ENCODE data around the gene FRS2.

The FRS2 gene

GRCh38 chr12:69527506-69528272 is 57.5 kb downstream of the FRS2 start:
- DNase-seq (ENCODE audit: low spot score), result no peak

DNA sequence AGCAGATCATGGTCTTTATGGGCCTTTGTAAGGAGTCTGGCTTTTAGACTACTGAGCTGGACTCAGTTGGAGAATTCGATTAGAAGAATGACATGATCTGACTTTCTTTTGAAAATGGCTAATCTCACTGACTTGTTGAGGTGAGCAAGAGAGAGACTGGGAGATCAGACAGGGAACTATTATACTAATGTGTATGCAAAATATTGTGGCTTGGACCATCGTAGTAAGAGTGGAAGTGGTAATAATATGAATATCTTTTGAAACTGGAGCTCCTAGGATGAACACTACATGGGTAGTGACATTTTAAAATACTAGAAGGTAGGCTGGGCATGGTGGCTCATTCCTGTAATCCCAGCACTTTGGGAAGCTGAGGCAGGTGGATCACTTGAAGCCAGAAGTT is 58.8 kb downstream of the FRS2 start:
- DNase-seq (ENCODE audit: low spot score), result no peak

DNA sequence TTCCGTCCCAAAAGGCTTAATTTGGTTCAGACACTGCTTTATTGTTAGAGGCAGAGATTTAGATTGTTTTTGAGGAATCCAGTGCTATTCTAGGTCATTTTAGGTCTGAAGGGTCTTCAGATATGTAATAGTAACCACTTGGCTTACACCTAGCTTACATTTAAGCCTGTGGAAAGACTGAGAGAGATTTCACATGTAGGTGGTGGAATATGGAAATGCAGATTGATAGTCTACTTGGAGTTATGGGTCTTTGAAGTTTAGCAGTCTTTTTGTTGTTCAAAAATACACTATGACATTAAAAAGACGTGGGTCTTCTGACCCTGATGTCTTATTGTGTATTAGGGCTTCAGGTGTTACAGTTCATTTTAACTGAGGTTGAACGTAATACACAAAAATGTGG is 63.7 kb downstream of the FRS2 start:
- no peak for DNase-seq (ENCODE audit: low spot score)

DNA sequence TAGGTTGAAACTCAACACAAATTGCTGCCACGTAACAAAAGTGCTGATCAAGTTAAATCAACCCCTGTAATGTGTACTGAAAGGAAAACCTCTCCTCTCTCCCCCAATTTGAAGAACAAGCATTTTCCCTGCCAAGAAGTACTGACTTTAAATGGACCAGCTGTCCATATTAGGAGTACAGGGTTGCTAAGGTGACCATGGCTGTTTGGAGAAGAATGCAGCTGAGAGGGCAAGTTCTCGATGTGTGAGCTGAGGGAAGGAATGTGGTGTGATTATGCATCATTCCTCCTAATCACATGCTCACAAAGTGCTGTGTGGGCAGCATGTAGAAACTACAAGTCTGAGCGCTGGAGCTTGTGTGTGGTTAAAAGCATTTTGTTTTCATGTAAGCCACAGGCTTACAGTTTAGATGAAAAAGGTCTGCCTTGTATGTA is 64.2 kb downstream of the FRS2 start:
- no peak for DNase-seq (ENCODE audit: low spot score)

GRCh38 chr12:69540987-69541386 is 70.8 kb downstream of the FRS2 start:
- DNase-seq (ENCODE audit: low spot score), result no peak

DNA sequence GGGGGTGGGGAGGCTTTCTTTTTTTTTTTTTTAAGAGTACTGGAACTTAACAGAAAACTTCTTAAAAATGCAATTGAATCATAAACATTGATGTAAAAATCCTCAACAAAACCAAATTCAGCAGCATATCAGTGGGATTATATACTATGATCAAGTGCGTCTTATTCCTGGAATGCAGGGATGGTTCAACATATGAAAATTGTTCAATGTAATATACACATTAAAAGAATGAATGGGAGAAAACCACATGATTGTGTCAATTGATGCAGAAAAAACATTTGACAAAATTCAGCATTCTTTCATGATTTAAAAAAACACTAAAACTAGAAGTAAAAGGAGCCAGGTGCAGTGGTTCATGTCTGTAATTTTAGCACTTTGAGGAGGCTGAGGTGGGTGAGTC is 73.9 kb downstream of the FRS2 start:
- DNase-seq (ENCODE audit: low spot score), result no peak

DNA sequence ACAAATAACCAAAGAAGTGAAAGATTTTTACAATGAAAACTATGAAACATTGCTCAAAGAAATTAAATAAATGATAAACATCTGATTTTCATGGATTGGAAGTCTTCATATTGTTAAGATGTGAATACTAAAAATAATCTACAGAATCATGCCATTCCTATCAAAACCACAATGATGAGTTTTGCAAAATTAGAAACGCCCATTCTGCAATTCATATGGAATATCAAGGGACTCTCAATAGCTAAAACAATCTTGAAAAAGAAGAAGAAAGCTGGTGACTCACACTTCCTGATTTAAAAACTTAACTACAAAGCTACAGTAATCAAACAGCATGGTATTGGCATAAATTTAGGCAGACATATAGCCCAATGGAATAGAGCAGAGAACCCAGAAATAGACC is 74.9 kb downstream of the FRS2 start:
- no peak for DNase-seq (ENCODE audit: low spot score)

- no peak for DNase-seq (ENCODE audit: low spot score)
Observed at GRCh38 chr12:69546693-69547438, 76.7 kb downstream of the FRS2 start.

DNA sequence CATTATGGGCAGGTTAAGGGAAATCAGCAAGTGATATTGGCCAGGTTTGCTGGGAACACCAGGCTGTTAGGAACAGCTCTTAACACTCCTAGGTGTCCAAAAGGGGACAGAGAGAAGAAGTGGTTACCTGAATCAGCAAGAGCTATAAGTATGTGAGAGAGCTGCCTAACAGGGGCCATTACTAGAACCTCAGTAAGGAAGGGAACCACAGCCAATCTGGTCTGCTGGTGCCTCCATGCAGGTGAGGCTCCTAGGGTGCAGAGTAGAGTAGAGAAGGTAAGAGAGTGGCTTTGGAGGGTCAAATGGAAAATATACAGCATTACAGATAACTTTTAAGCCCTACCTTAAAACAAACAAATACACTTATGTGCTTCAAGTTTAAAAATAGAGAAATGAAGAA is 78.5 kb downstream of the FRS2 start:
- no peak for DNase-seq (ENCODE audit: low spot score)

DNA sequence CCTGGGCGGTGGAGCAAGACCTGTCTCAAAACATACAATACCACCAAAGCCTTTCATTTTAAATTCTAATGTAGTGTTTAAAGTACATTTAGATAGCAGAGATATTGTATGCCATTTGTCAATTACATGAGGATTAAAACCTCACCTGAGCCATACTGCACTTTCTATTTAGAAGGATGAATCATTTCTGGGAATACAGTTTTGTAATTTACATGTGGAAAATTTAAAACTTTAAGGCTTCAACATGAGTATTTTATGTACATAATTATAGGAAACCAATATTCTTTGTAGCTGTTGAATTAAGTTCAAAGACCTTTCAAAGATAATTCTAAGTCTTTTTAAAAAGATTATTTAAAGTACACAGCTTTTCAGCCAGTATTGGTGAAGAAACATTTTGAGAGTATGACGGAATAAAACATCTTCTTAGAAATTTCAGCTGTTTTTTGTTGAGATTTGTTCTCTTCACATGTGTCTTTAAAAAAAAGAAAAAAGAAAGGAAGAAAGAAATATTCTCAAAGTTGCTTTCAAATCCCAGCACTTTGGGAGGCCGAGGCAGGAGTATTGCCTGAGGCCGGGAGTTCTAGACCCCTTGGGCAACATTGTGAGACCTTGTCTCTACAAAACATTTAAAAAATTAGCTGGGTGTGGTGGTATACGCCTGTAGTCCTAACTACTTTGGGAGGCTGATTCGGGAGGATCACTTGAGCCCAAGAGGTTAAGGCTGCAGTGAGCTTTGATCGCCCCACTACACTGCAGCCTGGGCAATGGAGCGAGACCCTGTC is 80.6 kb downstream of the FRS2 start:
- no peak for DNase-seq (ENCODE audit: low spot score)

DNA sequence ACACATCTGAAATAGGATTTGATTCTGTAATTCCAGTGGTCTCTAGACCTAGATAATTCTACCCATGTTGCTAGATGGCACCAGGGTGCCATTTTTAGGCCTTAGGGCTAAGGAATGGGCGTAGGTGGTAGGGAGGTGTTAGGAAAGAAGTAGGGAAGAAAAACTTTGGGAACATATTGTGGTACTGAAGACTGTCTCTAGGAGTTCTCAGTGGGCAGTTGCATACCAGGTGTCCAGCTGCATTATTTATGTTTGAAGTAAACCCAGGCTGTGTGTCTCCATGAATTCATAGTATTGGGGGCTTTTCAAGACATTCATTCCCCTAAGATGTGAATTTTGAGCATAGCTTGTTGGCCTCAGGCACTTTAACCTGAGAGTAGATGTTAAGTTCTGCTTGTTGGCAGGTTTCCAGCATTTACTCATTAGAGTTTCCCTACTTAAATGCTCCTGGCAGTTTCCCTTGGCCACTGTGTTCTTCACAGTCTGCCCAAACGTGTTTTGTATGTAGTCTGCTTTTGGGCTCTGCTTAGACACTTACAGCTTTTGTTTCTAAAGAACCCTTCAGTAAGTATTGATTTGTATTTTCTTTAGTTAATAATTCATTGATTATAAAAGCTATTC is 83.5 kb downstream of the FRS2 start:
- DNase-seq (ENCODE audit: low spot score), result peak; percentile 14

DNA sequence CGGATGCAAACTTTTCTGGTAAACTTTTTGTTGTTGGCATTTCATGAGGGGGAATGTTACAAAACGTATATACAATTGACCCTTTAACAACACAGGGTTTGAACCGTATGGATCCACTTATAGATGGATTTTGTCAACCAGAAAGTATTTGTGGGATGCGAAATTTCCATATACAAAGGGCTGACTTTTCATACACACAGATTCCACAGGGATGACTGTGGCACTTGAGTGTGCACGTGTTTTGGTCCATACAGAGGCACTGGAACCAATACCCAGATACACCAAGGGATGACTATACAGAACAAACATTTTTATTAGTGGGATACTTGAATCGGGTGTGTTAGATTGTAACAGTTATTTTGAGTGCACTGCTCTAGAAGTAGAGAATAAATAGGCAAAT is 85.3 kb downstream of the FRS2 start:
- DNase-seq (ENCODE audit: low spot score), result no peak

GRCh38 chr12:69556383-69556782 is 86.2 kb downstream of the FRS2 start:
- no peak for DNase-seq (ENCODE audit: low spot score)

- DNase-seq (ENCODE audit: low spot score), result no peak
Observed at GRCh38 chr12:69563166-69563762, 93.1 kb downstream of the FRS2 start.

DNA sequence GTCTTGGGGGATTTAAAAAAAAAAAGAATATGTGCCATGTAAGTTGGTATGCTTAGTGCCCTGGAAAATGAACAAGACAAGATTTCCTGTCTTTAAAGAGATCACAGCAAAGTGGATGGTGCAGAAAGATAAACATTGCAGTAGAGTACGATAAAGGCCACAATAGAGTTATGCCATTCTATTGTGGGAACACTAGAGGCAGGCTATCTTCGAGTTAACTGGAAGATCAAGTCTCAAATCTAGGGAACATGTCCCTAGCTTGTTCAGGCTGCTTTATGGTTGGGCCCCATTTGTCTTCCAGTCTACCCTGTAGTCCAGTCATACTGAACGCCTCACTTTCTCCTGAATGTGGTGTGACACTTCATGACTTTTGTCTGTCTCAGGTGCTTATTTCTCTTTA is 96.4 kb downstream of the FRS2 start:
- no peak for DNase-seq (ENCODE audit: low spot score)

- DNase-seq (ENCODE audit: low spot score), result no peak
Observed at GRCh38 chr12:69569236-69569635, 99.0 kb downstream of the FRS2 start.

DNA sequence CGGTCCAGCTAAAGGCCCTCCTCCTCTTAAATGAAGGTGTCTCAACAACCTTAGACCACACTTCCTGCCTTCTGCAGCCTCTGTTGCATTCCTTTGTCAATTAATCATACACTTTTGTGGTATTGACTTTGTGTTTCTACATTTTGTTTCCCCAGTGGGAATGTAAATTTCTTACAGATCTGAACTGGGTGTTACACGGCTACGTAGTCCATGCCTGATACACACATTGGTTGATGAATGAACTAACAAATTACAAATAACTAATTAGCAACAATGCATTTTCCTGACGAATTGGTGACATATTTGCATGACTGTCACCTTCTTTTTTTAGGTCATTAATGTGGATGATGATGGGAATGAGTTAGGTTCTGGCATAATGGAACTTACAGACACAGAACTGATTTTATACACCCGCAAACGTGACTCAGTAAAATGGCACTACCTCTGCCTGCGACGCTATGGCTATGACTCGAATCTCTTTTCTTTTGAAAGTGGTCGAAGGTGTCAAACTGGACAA is 99.9 kb downstream of the FRS2 start:
- DNase-seq (ENCODE audit: low spot score), result no peak

DNA sequence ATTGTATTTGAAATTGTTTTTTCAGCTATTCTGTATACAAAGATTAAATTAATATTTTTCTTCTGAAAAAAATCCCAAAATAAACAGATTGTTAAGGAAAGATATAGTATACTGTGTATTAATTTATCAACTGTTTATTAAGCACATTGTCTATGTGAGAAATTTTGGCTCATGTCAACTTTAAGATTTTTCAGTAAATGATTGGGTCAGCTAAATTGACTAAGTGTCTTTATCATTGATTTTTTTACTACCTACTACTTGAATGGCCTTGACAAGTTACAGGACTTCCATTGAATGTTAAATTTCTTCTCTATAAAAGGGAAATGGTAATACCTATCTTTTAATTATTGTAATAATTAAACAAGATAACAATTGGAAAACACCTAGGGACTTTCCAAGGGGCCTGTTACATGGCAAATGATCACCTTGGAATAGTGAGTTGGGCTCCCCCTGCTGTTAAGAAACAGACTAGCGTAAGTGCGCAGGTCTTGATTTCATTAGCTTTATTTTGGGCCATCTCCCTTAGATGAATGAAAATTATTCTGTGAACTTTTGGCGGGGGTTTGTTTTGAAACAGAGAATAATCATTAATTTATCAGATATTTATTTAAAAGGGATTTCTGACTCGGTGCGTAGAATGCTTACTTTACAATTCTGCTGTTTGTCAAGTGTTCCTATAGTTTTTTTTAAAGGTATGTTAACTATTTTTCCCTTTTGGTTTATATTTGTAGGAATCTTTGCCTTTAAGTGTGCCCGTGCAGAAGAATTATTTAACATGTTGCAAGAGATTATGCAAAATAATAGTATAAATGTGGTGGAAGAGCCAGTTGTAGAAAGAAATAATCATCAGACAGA is 100.6 kb downstream of the FRS2 start:
- DNase-seq (ENCODE audit: low spot score), result peak; percentile 70

DNA sequence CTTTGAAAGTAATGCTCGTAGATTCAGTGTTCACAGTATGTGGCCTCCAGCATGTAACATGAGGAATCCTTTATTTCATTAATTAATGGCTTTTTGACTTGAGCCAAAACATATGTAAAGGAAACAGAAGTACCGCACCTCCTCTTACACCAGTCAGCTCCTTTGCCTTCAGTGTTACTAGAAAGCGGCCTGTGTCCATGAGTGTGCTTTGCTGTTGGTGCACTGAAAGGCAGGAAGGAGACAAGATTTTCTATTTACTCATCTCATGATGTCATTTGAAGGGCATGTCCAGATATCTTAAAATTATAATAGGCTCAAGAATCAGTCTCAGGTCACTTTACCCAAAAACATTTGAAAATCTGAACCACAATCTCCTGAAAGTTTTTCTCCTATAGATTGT is 105.2 kb downstream of the FRS2 start:
- DNase-seq (ENCODE audit: low spot score), result no peak

DNA sequence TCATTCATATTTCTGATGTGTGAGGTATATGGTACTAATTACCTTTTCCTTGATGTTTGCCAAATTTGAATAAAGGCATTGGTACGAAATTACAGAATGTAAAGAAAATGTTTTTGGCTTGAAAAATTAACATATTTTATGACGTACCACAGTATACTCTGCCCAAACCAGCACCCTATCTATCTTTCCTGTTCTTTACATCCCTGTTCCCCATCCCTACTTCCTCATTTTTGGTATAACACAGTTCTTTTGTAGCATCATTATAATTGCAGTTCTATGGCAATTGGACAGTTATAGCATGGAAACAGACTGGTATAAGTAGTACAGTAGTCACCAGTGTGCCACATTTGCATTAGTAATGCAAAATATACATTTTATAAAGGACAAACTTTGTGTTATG is 108.1 kb downstream of the FRS2 start:
- no peak for DNase-seq (ENCODE audit: low spot score)

All from SK-N-DZ (cell line).